Rectal smooth muscle tissue (tissue), 1 donor: Measurements from ENCODE around the gene TNFRSF1B.
"Not testable (repeated sequence)": the region's sequence is repeated elsewhere in the genome, so short reads cannot be mapped to it uniquely, and the experiment has no call there.

Source experiments
- H3K27ac ChIP-seq: one replicate; pipeline ENCODE4 v1.7.0; 2013; ENCODE audit warnings: low read depth, low read length, inconsistent platforms
- H3K27me3 ChIP-seq: one replicate; pipeline ENCODE4 v1.7.0; 2013; ENCODE audit warnings: low read length; ENCODE audit not compliant: control insufficient read depth, insufficient read depth
- H3K36me3 ChIP-seq: one replicate; pipeline ENCODE4 v1.7.0; 2013; ENCODE audit warnings: low read length; ENCODE audit not compliant: control insufficient read depth, insufficient read depth
- H3K4me1 ChIP-seq: one replicate; pipeline ENCODE4 v1.7.0; 2013; ENCODE audit warnings: low read length; ENCODE audit not compliant: control insufficient read depth, insufficient read depth
- H3K4me3 ChIP-seq: one replicate; pipeline ENCODE4 v1.7.0; 2013; ENCODE audit warnings: low read length
- H3K9ac ChIP-seq: one replicate; pipeline ENCODE4 v1.7.0; 2013; ENCODE audit warnings: low read length

Gene TNFRSF1B

GRCh38 chr1:12209495-12209832, 42.7 kb downstream of the TNFRSF1B start:
- H3K4me3 ChIP-seq: no peak overlapping the region
- no peak overlapping the region for H3K9ac ChIP-seq
- H3K4me1 ChIP-seq: no peaks in the 10 kb centered on the region
- H3K27ac ChIP-seq: no peak overlapping the region
- peaks cover 8% of the 10 kb centered on the region for H3K36me3 ChIP-seq
- no peaks in the 10 kb centered on the region for H3K27me3 ChIP-seq

- H3K36me3 ChIP-seq: no peaks in the 10 kb centered on the region
- H3K9ac ChIP-seq: no peak overlapping the region
- H3K27me3 ChIP-seq: no peaks in the 10 kb centered on the region
- H3K4me1 ChIP-seq: no peaks in the 10 kb centered on the region
- no peak overlapping the region for H3K27ac ChIP-seq
- H3K4me3 ChIP-seq: no peak overlapping the region
Observed at GRCh38 chr1:12215118-12215961, 48.5 kb downstream of the TNFRSF1B start.

GRCh38 chr1:12219800-12220199, 53.0 kb downstream of the TNFRSF1B start:
- Histone ChIP-seq H3K27ac (no peak overlapping the region), H3K9ac (no peak overlapping the region), H3K4me1 (no peaks in the 10 kb centered on the region), H3K4me3 (no peak overlapping the region), H3K36me3 (no peaks in the 10 kb centered on the region), H3K27me3 (no peaks in the 10 kb centered on the region)

- Histone ChIP-seq H3K4me3 (no peak overlapping the region), H3K9ac (no peak overlapping the region), H3K4me1 (no peaks in the 10 kb centered on the region), H3K27ac (no peak overlapping the region), H3K36me3 (no peaks in the 10 kb centered on the region), H3K27me3 (no peaks in the 10 kb centered on the region)
Observed at GRCh38 chr1:12220890-12221289, 54.1 kb downstream of the TNFRSF1B start.

GRCh38 chr1:12222700-12223099, 55.9 kb downstream of the TNFRSF1B start:
- H3K9ac ChIP-seq, H3K27ac ChIP-seq, H3K4me1 ChIP-seq, H3K27me3 ChIP-seq, H3K36me3 ChIP-seq, H3K4me3 ChIP-seq: not testable (repeated sequence)

GRCh38 chr1:12224092-12224491, 57.3 kb downstream of the TNFRSF1B start:
- not testable (repeated sequence) for H3K4me3 ChIP-seq, H3K4me1 ChIP-seq, H3K27ac ChIP-seq, H3K36me3 ChIP-seq, H3K9ac ChIP-seq, H3K27me3 ChIP-seq

- no peak overlapping the region for H3K9ac ChIP-seq
- H3K4me3 ChIP-seq: no peak overlapping the region
- H3K27ac ChIP-seq: no peak overlapping the region
- peaks cover 3% of the 10 kb centered on the region for H3K4me1 ChIP-seq
- no peaks in the 10 kb centered on the region for H3K27me3 ChIP-seq
- H3K36me3 ChIP-seq: no peaks in the 10 kb centered on the region
Observed at GRCh38 chr1:12228979-12229378, 62.2 kb downstream of the TNFRSF1B start.

- Histone ChIP-seq H3K27ac (no peak overlapping the region), H3K4me1 (peaks cover 3% of the 10 kb centered on the region), H3K4me3 (peak overlapping the region; percentile 47), H3K9ac (no peak overlapping the region), H3K36me3 (no peaks in the 10 kb centered on the region), H3K27me3 (no peaks in the 10 kb centered on the region)
Observed at GRCh38 chr1:12229386-12229834, 62.6 kb downstream of the TNFRSF1B start.

GRCh38 chr1:12229835-12230548, 63.2 kb downstream of the TNFRSF1B start, which contains the start of gene VPS13D:
VPS13D (plus strand) TSS chr1:12230030; CDS start chr1:12234267, 4,237 bp downstream.
- H3K27ac ChIP-seq: peak within 1 kb of the TSS; percentile 67

GRCh38 chr1:12230549-12231275, 63.9 kb downstream of the TNFRSF1B start:
- Histone ChIP-seq H3K9ac (peak overlapping the region; percentile 76), H3K4me3 (peak overlapping the region; percentile 75), H3K27me3 (no peaks in the 10 kb centered on the region), H3K36me3 (peaks cover 9% of the 10 kb centered on the region), H3K4me1 (peaks cover 3% of the 10 kb centered on the region), H3K27ac (peak overlapping the region; percentile 67)

More at GRCh38 chr1:12229835-12230548, 63.2 kb downstream of the TNFRSF1B start, which contains the start of gene VPS13D:
- H3K4me3 ChIP-seq: peak within 1 kb of the TSS; percentile 75
- peaks cover 4% of the 10 kb centered on the region for H3K36me3 ChIP-seq
- H3K9ac ChIP-seq: peak within 1 kb of the TSS; percentile 76
- peaks cover 3% of the 10 kb centered on the region for H3K4me1 ChIP-seq
- no peaks in the 10 kb centered on the region for H3K27me3 ChIP-seq

- peak overlapping the region; percentile 75 for H3K4me3 ChIP-seq
- peak overlapping the region; percentile 0 for H3K9ac ChIP-seq
- no peaks in the 10 kb centered on the region for H3K27me3 ChIP-seq
- peaks cover 10% of the 10 kb centered on the region for H3K36me3 ChIP-seq
- H3K4me1 ChIP-seq: peaks cover 3% of the 10 kb centered on the region
- H3K27ac ChIP-seq: peak overlapping the region; percentile 67
Observed at GRCh38 chr1:12231276-12231595, 64.4 kb downstream of the TNFRSF1B start.

- H3K9ac ChIP-seq: no peak overlapping the region
- H3K36me3 ChIP-seq: peaks cover 10% of the 10 kb centered on the region
- H3K4me3 ChIP-seq: no peak overlapping the region
- no peak overlapping the region for H3K27ac ChIP-seq
- H3K4me1 ChIP-seq: peaks cover 3% of the 10 kb centered on the region
- no peaks in the 10 kb centered on the region for H3K27me3 ChIP-seq
Observed at GRCh38 chr1:12232221-12232620, 65.4 kb downstream of the TNFRSF1B start.
